BJ (cell line): Measurements from ENCODE around the gene CSF1R. TPM values are rescaled to one million over a fixed set of nuclear protein-coding genes. Genes with fewer than 3 reads are reported as not detected.
"Not testable (repeated sequence)": the region's sequence is repeated elsewhere in the genome, so short reads cannot be mapped to it uniquely, and the experiment has no call there.

Experiments used
- CTCF ChIA-PET: fragments of 350-600 bp; formaldehyde crosslinking; extraction: SDS; loops from one replicate; lab custom pipeline; 2021; ENCODE audit warnings: antibody characterized with exemption, inconsistent platforms; lab: Yijun Ruan, JAX
- POLR2A ChIA-PET: fragments of 300-600 bp; sonication (Branson Sonifier 250); formaldehyde crosslinking; extraction: SDS; loops from one replicate; lab custom pipeline; 2021; ENCODE audit warnings: antibody characterized with exemption; lab: Charles Lee
- DNase-seq: peaks from one replicate; pipeline ENCODE4 v3.0.0-alpha.2; 2011; ENCODE audit warnings: low read depth
- H3K27me3 ChIP-seq: 2 replicates; pipeline ENCODE4 v1.6.0; 2011; ENCODE audit warnings: low read length; ENCODE audit not compliant: control insufficient read depth, insufficient read depth
- H3K36me3 ChIP-seq: 2 replicates; pipeline ENCODE4 v1.5.1; 2011; ENCODE audit warnings: low read length; ENCODE audit not compliant: control insufficient read depth, insufficient read depth
- H3K4me3 ChIP-seq: 2 replicates; pipeline ENCODE4 v1.5.1; 2011; ENCODE audit warnings: low read depth, mild to moderate bottlenecking, control low read depth, low read length
- CTCF ChIP-seq: IDR thresholded peaks from 2 replicates; pipeline ENCODE4 v1.5.1; 2011; ENCODE audit warnings: low read depth, mild to moderate bottlenecking, control low read depth, inconsistent platforms, low read length, moderate library complexity; ENCODE audit not compliant: insufficient read depth
- polyA plus RNA-seq: library from polyadenylated mRNA; depleted of rRNA; stranded (reverse); fragments of >200 nt; gene quantifications from 2 replicates; pipeline ENCODE4 v1.2.3, GENCODE V29; 2011

The CSF1R gene
- polyA plus RNA-seq, 1 experiment: 0.29 TPM

GRCh38 chr5:150052226-150052955 lies 34.0 kb downstream of the CSF1R start:
- POLR2A ChIA-PET: no interaction called here
- H3K27me3 ChIP-seq: no peaks in the 10 kb centered on the region
- H3K4me3 ChIP-seq: no peak overlapping the region
- CTCF ChIA-PET: interaction anchor here (1.1 kb wide), 1 partner anchor 15 kb away, joined by 3 read pairs; no protein-coding TSS in a partner anchor
- peaks cover 26% of the 10 kb centered on the region for H3K36me3 ChIP-seq
- TF ChIP-seq CTCF: no peak
- DNase-seq: no peak

- Histone ChIP-seq H3K27me3 (no peaks in the 10 kb centered on the region), H3K36me3 (peaks cover 27% of the 10 kb centered on the region), H3K4me3 (no peak overlapping the region)
- ChIA-PET POLR2A (no interaction called here), CTCF (no interaction called here)
- no peak for DNase-seq
- no peak for TF ChIP-seq CTCF
Observed at GRCh38 chr5:150051657-150052195, 34.6 kb downstream of the CSF1R start.

- peaks cover 26% of the 10 kb centered on the region for H3K36me3 ChIP-seq
Observed at GRCh38 chr5:150050172-150050811, 36.1 kb downstream of the CSF1R start.

GRCh38 chr5:150046031-150046430 lies 40.3 kb downstream of the CSF1R start:
- POLR2A ChIA-PET: no interaction called here

More at GRCh38 chr5:150050172-150050811, 36.1 kb downstream of the CSF1R start:
- DNase-seq, POLR2A ChIA-PET, H3K27me3 ChIP-seq, H3K4me3 ChIP-seq: not testable (repeated sequence)
- CTCF ChIA-PET: interaction anchor here (1.7 kb wide), 1 partner anchor 197 kb away, joined by 3 read pairs; no protein-coding TSS in a partner anchor

GRCh38 chr5:150045549-150045948 lies 40.8 kb downstream of the CSF1R start:
- Histone ChIP-seq H3K36me3 (peaks cover 23% of the 10 kb centered on the region), H3K4me3 (no peak overlapping the region), H3K27me3 (no peaks in the 10 kb centered on the region)
- POLR2A ChIA-PET: no interaction called here
- CTCF ChIA-PET: interaction anchor here (1.2 to 1.3 kb wide), 2 partner anchors 9 to 15 kb away, joined by 3 read pairs; no protein-coding TSS in a partner anchor
- no peak for DNase-seq
- no peak for TF ChIP-seq CTCF

More at GRCh38 chr5:150046031-150046430, 40.3 kb downstream of the CSF1R start:
- CTCF ChIA-PET: interaction anchor here (1.2 kb wide), 1 partner anchor 10 kb away, joined by 3 read pairs; no protein-coding TSS in a partner anchor
- Histone ChIP-seq H3K36me3 (peaks cover 23% of the 10 kb centered on the region), H3K4me3 (no peak overlapping the region), H3K27me3 (no peaks in the 10 kb centered on the region)
- no peak for DNase-seq
- TF ChIP-seq CTCF: no peak
